ENCODE measurements around the gene DNAJC30.
"Not testable (repeated sequence)": the region's sequence is repeated elsewhere in the genome, so short reads cannot be mapped to it uniquely, and the experiment has no call there.

Gene DNAJC30

GRCh38 chr7:73680501-73680900, 2.8 kb downstream of the DNAJC30 start:
- DNase-seq = no peak

- DNase-seq = no peak
These were observed 3.5 kb downstream of the DNAJC30 start for GRCh38 chr7:73679709-73680108.

GRCh38 chr7:73678862-73679261, 4.4 kb downstream of the DNAJC30 start:
- DNase-seq = no peak

GRCh38 chr7:73676062-73676461, 7.2 kb downstream of the DNAJC30 start:
- not testable (repeated sequence) for DNase-seq

- DNase-seq = no peak
These were observed 8.7 kb downstream of the DNAJC30 start for GRCh38 chr7:73674468-73675124.

GRCh38 chr7:73671857-73672445, 11.3 kb downstream of the DNAJC30 start:
- DNase-seq = no peak

- DNase-seq = no peak
These were observed 12.0 kb downstream of the DNAJC30 start for GRCh38 chr7:73671322-73671661.

GRCh38 chr7:73669858-73670385, 13.3 kb downstream of the DNAJC30 start:
- no peak for DNase-seq

GRCh38 chr7:73669288-73669701, 14.0 kb downstream of the DNAJC30 start:
- no peak for DNase-seq

GRCh38 chr7:73668886-73669230, 14.4 kb downstream of the DNAJC30 start:
- DNase-seq = no peak

- DNase-seq = peak in 1 of 2 donors; percentile 16
These were observed 15.0 kb downstream of the DNAJC30 start for GRCh38 chr7:73668103-73668885.

GRCh38 chr7:73667344-73668102, 15.7 kb downstream of the DNAJC30 start, which contains the start of gene VPS37D:
VPS37D (plus strand) TSS chr7:73667831; CDS start chr7:73667959, 128 bp downstream.
- DNase-seq = peak; percentile 90 to 95

- no peak for DNase-seq
These were observed 20.2 kb downstream of the DNAJC30 start for GRCh38 chr7:73663033-73663432.

GRCh38 chr7:73660594-73660993, 22.7 kb downstream of the DNAJC30 start:
- DNase-seq = not testable (repeated sequence)

- no peak for DNase-seq
These were observed 23.3 kb downstream of the DNAJC30 start for GRCh38 chr7:73659983-73660382.

GRCh38 chr7:73655309-73655708, 27.9 kb downstream of the DNAJC30 start:
- not testable (repeated sequence) for DNase-seq

GRCh38 chr7:73652541-73652949, 30.7 kb downstream of the DNAJC30 start:
- DNase-seq = no peak

- DNase-seq = no peak
These were observed 32.7 kb downstream of the DNAJC30 start for GRCh38 chr7:73650524-73650923.

- no peak for DNase-seq
These were observed 33.7 kb downstream of the DNAJC30 start for GRCh38 chr7:73649576-73649975.

GRCh38 chr7:73648593-73649332, 34.5 kb downstream of the DNAJC30 start:
- DNase-seq = no peak

GRCh38 chr7:73647725-73648592, 35.3 kb downstream of the DNAJC30 start:
- peak in 1 of 2 donors; percentile 39 for DNase-seq
